OCI-LY7 (cell line): ENCODE results near the gene BRIP1. TPM values are rescaled to one million over a fixed set of nuclear protein-coding genes. Genes with fewer than 3 reads are reported as not detected.

Source experiments
- BruUV-seq: library from RNA; stranded (reverse); fragments of 400-500 nt; replicated peaks from 2 replicates; lab custom pipeline; 2021; lab: Mats Ljungman, UMichigan
- CTCF ChIA-PET: fragments of 300-600 bp; sonication (Branson Sonifier 250); formaldehyde crosslinking; loops from one replicate; lab custom pipeline; 2022; ENCODE audit warnings: antibody characterized with exemption; ENCODE audit not compliant: unreplicated experiment; lab: Charles Lee
- POLR2A ChIA-PET: fragments of 300-600 bp; sonication (Branson Sonifier 250); formaldehyde crosslinking; loops from one replicate; lab custom pipeline; 2022; ENCODE audit warnings: antibody characterized with exemption; lab: Charles Lee
- DNase-seq: peaks from one replicate; pipeline ENCODE4 v3.0.0-alpha.2; 2015; ENCODE audit warnings: low spot score
- H2AFZ ChIP-seq: fragments of 200-600 bp; sonication (generic), shearing (Covaris generic); 2 replicates; pipeline ENCODE4 v1.6.1; 2014; ENCODE audit warnings: mild to moderate bottlenecking, antibody characterized with exemption, low read length, moderate library complexity
- H3K27ac ChIP-seq: fragments of 200-600 bp; sonication (generic); 2 replicates; pipeline ENCODE4 v1.5.1; 2014; ENCODE audit warnings: mixed run types, low read depth, mild to moderate bottlenecking, moderate library complexity, low read length, inconsistent platforms; ENCODE audit not compliant: poor library complexity, severe bottlenecking
- H3K36me3 ChIP-seq: fragments of 200-600 bp; sonication (generic); 2 replicates; pipeline ENCODE4 v1.6.1; 2014; ENCODE audit warnings: mild to moderate bottlenecking, antibody characterized with exemption, low read length, moderate library complexity, mixed read lengths; ENCODE audit not compliant: insufficient read depth
- H3K4me1 ChIP-seq: fragments of 200-600 bp; sonication (generic); 2 replicates; pipeline ENCODE4 v1.5.1; 2014; ENCODE audit warnings: mild to moderate bottlenecking, low read length; ENCODE audit not compliant: insufficient read depth, poor library complexity, severe bottlenecking
- H3K4me2 ChIP-seq: fragments of 200-600 bp; sonication (generic); 2 replicates; pipeline ENCODE4 v1.6.1; 2014; ENCODE audit warnings: mild to moderate bottlenecking, low read length
- H3K4me3 ChIP-seq: fragments of 200-600 bp; sonication (generic); 2 replicates; pipeline ENCODE4 v1.5.1; 2014; ENCODE audit warnings: mild to moderate bottlenecking, low read depth, low read length; ENCODE audit not compliant: poor library complexity, severe bottlenecking
- H3K79me2 ChIP-seq: fragments of 200-600 bp; sonication (generic); 2 replicates; pipeline ENCODE4 v1.6.1; 2016; ENCODE audit warnings: low read depth, mild to moderate bottlenecking, low read length, moderate library complexity, mixed read lengths; ENCODE audit not compliant: insufficient read depth
- H3K9me2 ChIP-seq: fragments of 200-600 bp; sonication (generic); 2 replicates; pipeline ENCODE4 v1.6.1; 2016; ENCODE audit warnings: mild to moderate bottlenecking, low read length, mixed read lengths; ENCODE audit not compliant: insufficient read depth
- H3K9me3 ChIP-seq: fragments of 200-600 bp; sonication (generic); 2 replicates; pipeline ENCODE4 v1.6.1; 2014; ENCODE audit warnings: mild to moderate bottlenecking, mixed run types, low read length, mixed read lengths
- H4K20me1 ChIP-seq: fragments of 200-600 bp; sonication (generic); 2 replicates; pipeline ENCODE4 v1.6.1; 2014; ENCODE audit warnings: mild to moderate bottlenecking, antibody characterized with exemption, low read length, moderate library complexity, mixed read lengths; ENCODE audit not compliant: insufficient read depth
- CTCF ChIP-seq: fragments of 200-600 bp; sonication (generic); conservative IDR thresholded peaks from 2 replicates; pipeline ENCODE4 v1.5.1; 2014; ENCODE audit warnings: mild to moderate bottlenecking, antibody characterized with exemption, low read length, moderate library complexity, mixed read lengths
- EZH2phosphoT487 ChIP-seq: fragments of 200-600 bp; sonication (generic); IDR thresholded peaks from 2 replicates; pipeline ENCODE4 v1.6.1; 2018; ENCODE audit warnings: low read depth, borderline replicate concordance, mild to moderate bottlenecking, mixed run types, antibody characterized with exemption, low read length, moderate library complexity, mixed read lengths
- intact Hi-C: fragments of 100-400 bp; cut with micrococcal nuclease; formaldehyde crosslinking; loops from one replicate; pipeline ENCODE4 v1.10.0; 2022; ENCODE audit not compliant: unreplicated experiment
- total RNA-seq, 2 experiments: library from RNA; depleted of rRNA in 1 of 2; stranded (reverse); fragments of >200 nt in 1 of 2; shearing (Covaris generic) in 1 of 2; gene quantifications; 2 replicates each; pipeline ENCODE4 v1.2.3, GENCODE V29; 2014 to 2022

The BRIP1 gene
- total RNA-seq, 2 experiments from 2014 or later, result 32.5 to 33.8 TPM

- no peak overlapping the region for H3K4me2 ChIP-seq
- intact Hi-C loops, result no loop called here
These were observed 206.0 kb downstream of the BRIP1 start for GRCh38 chr17:61657338-61657737.

GRCh38 chr17:61656721-61657217 is 206.6 kb downstream of the BRIP1 start:
- no peaks in the 10 kb centered on the region for H3K36me3 ChIP-seq
- H3K27ac ChIP-seq, result no peak overlapping the region
- no peak for DNase-seq
- H3K4me3 ChIP-seq, result no peak overlapping the region
- H4K20me1 ChIP-seq, result no peaks in the 10 kb centered on the region
- no peaks in the 10 kb centered on the region for H3K79me2 ChIP-seq
- intact Hi-C loops, result no loop called here
- no peak overlapping the region for H3K4me2 ChIP-seq
- ChIA-PET POLR2A (no interaction called here), CTCF (no interaction called here)
- no peaks in the 10 kb centered on the region for H3K9me3 ChIP-seq
- no peak overlapping the region for H2AFZ ChIP-seq
- H3K4me1 ChIP-seq, result no peaks in the 10 kb centered on the region
- TF ChIP-seq CTCF (no peak), EZH2phosphoT487 (no peak)
- no peaks in the 10 kb centered on the region for H3K9me2 ChIP-seq
- no TSS peak for BruUV-seq

More at GRCh38 chr17:61657338-61657737, 206.0 kb downstream of the BRIP1 start:
- no TSS peak for BruUV-seq
- Histone ChIP-seq H3K9me2 (no peaks in the 10 kb centered on the region), H4K20me1 (no peaks in the 10 kb centered on the region), H3K4me3 (no peak overlapping the region), H3K27ac (no peak overlapping the region), H2AFZ (no peak overlapping the region), H3K36me3 (no peaks in the 10 kb centered on the region), H3K9me3 (no peaks in the 10 kb centered on the region), H3K4me1 (no peaks in the 10 kb centered on the region), H3K79me2 (no peaks in the 10 kb centered on the region)
- TF ChIP-seq EZH2phosphoT487 (no peak), CTCF (no peak)
- ChIA-PET CTCF (no interaction called here), POLR2A (interaction anchor here (0.8 kb wide), 1 partner anchor 60 kb away, joined by 3 read pairs; no protein-coding TSS in a partner anchor)
- no peak for DNase-seq

GRCh38 chr17:61650749-61651148 is 212.6 kb downstream of the BRIP1 start:
- H3K4me3 ChIP-seq, result no peak overlapping the region
- ChIA-PET POLR2A (interaction anchor here (0.6 to 0.8 kb wide), 4 partner anchors 10 to 739 kb away, joined by 3 to 8 read pairs (median 4); no protein-coding TSS in a partner anchor), CTCF (no interaction called here)
- no peak for TF ChIP-seq EZH2phosphoT487
- TF ChIP-seq CTCF, result no peak
- H3K4me1 ChIP-seq, result no peaks in the 10 kb centered on the region
- DNase-seq, result no peak
- no peaks in the 10 kb centered on the region for H3K79me2 ChIP-seq
- no peaks in the 10 kb centered on the region for H3K36me3 ChIP-seq
- H3K4me2 ChIP-seq, result no peak overlapping the region
- no peak overlapping the region for H3K27ac ChIP-seq
- no peaks in the 10 kb centered on the region for H3K9me2 ChIP-seq
- H3K9me3 ChIP-seq, result peaks cover 6% of the 10 kb centered on the region; the same call in 1 of the 2 replicates
- H2AFZ ChIP-seq, result no peak overlapping the region
- no peaks in the 10 kb centered on the region for H4K20me1 ChIP-seq
- intact Hi-C loops, result no loop called here
- no TSS peak for BruUV-seq
